Measurements from ENCODE around the gene TMEM161A. TPM values are rescaled to one million over a fixed set of nuclear protein-coding genes. Genes with fewer than 3 reads are reported as not detected.

Gene TMEM161A
- total and polyA plus RNA-seq, 2 donors, result 13.6 to 33.0 TPM

DNA sequence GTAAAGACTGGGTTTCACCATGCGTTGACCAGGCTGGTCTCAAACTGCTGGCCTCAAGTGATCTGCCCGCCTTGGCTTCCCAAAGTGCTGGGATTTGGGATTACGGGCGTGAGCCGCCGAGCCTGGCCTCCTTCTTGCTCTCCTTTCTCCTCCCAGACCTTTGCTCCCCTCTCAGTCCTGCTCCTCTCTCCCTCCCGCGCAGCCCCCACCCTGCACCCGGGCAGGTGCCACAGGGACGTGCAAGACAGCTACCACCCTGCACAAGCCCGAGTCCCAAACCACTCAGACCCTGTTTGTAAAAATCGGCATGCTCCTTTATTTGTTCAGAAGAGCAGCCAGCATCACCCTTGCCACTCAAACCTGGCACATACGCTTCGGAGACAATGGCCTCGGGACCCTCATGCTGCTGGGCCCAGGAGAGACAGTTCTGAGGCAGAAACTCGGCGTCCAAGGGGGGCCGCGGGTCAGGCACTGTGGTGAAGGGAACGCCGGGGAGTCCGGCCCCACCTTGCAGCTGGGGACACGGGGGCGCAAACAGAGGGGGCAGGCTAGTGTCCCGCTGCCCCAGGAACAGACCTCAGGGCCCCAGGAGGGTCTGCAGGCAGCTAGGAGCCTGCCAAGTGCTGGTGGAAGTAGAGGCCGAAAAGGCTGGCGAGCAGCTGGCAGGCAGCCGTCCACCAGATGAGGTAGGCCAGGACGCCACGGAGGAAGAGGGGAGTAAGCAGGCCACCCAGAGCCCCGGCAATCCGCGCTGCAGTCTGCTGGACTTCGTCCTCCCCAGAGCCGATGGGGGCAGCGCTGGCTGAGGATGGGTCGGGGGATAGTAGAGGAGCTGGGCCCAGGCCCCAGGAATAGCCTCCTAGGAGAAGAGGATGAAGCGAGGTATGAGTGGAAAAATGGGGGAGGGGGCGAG, 18.7 kb downstream of the TMEM161A start:
- peaks cover 1 to 4% of the 10 kb centered on the region in 2 donors for H3K9me3 ChIP-seq (ENCODE audit: control insufficient read depth in 2 of 2, insufficient read depth in 1 of 2, low read length in 1 of 2)
- peaks cover 8 to 27% of the 10 kb centered on the region in 2 donors for H3K36me3 ChIP-seq (ENCODE audit: control insufficient read depth in 2 of 2, insufficient read depth in 2 of 2, low read length in 1 of 2)
- H3K4me3 ChIP-seq (ENCODE audit: low read length in 2 of 2), result no peak overlapping the region
- WGBS, result 97% methylated on average over 39 of the region's 39 CpGs
- no peak overlapping the region for H3K27ac ChIP-seq (ENCODE audit: low read depth in 1 of 2, low read length in 1 of 2)
- no peak for DNase-seq (ENCODE audit: low read depth in 6 of 9, low spot score in 9 of 9)
- no peaks in the 10 kb centered on the region for H3K4me1 ChIP-seq (ENCODE audit: control insufficient read depth in 2 of 2, insufficient read depth in 2 of 2, low read length in 2 of 2)
- no peaks in the 10 kb centered on the region for H3K27me3 ChIP-seq (ENCODE audit: control insufficient read depth in 2 of 2, insufficient read depth in 1 of 2, low read length in 1 of 2)

DNA sequence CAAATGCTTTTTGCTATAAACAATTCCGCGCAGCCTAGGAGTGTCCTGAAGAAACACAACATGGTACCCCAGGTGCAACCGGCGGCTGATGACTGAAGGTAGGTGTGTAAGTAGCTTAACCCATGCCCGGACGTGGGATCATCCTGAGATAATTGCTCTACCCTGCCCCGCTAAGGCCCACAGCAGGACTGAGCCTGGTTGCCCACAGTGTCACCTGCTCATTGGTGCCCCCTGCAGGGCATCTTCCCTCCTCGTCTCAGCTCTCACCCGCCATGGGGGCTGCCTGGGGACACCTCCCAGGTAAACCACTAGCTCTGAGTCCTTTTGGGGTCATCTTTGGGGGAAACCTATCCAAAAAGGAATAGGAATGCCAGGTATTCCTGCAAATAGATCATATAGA, 22.3 kb downstream of the TMEM161A start:
- no peak overlapping the region for H3K4me3 ChIP-seq (ENCODE audit: low read length in 2 of 2)
- DNase-seq (ENCODE audit: low read depth in 6 of 9, low spot score in 9 of 9), result no peak
- peaks cover 0 to under 1% of the 10 kb centered on the region in 2 donors for H3K27me3 ChIP-seq (ENCODE audit: control insufficient read depth in 2 of 2, insufficient read depth in 1 of 2, low read length in 1 of 2)
- H3K4me1 ChIP-seq (ENCODE audit: control insufficient read depth in 2 of 2, insufficient read depth in 2 of 2, low read length in 2 of 2), result no peaks in the 10 kb centered on the region
- peaks cover 0 to 1% of the 10 kb centered on the region in 2 donors for H3K9me3 ChIP-seq (ENCODE audit: control insufficient read depth in 2 of 2, insufficient read depth in 1 of 2, low read length in 1 of 2)
- H3K36me3 ChIP-seq (ENCODE audit: control insufficient read depth in 2 of 2, insufficient read depth in 2 of 2, low read length in 1 of 2), result peaks cover 8 to 28% of the 10 kb centered on the region in 2 donors
- no peak overlapping the region for H3K27ac ChIP-seq (ENCODE audit: low read depth in 1 of 2, low read length in 1 of 2)
- WGBS, result 91% methylated on average over 9 of the region's 9 CpGs

- Histone ChIP-seq H3K4me1 (ENCODE audit: control insufficient read depth in 2 of 2, insufficient read depth in 2 of 2, low read length in 2 of 2) (peaks cover 2 to 6% of the 10 kb centered on the region in 2 donors), H3K36me3 (ENCODE audit: control insufficient read depth in 2 of 2, insufficient read depth in 2 of 2, low read length in 1 of 2) (peaks cover 0 to 7% of the 10 kb centered on the region in 2 donors), H3K4me3 (ENCODE audit: low read length in 2 of 2) (no peak overlapping the region), H3K9me3 (ENCODE audit: control insufficient read depth in 2 of 2, insufficient read depth in 1 of 2, low read length in 1 of 2) (no peaks in the 10 kb centered on the region), H3K27ac (ENCODE audit: low read depth in 1 of 2, low read length in 1 of 2) (no peak overlapping the region), H3K27me3 (ENCODE audit: control insufficient read depth in 2 of 2, insufficient read depth in 1 of 2, low read length in 1 of 2) (peaks cover 0 to 5% of the 10 kb centered on the region in 2 donors)
- DNase-seq (ENCODE audit: low read depth in 6 of 9, low spot score in 9 of 9), result no peak
- 72% methylated on average over 7 of the region's 7 CpGs for WGBS
Measured at GRCh38 chr19:19113040-19113626, 25.1 kb downstream of the TMEM161A start.

- Histone ChIP-seq H3K4me3 (ENCODE audit: low read length in 2 of 2) (no peak overlapping the region), H3K27ac (ENCODE audit: low read depth in 1 of 2, low read length in 1 of 2) (no peak overlapping the region), H3K9me3 (ENCODE audit: control insufficient read depth in 2 of 2, insufficient read depth in 1 of 2, low read length in 1 of 2) (no peaks in the 10 kb centered on the region), H3K36me3 (ENCODE audit: control insufficient read depth in 2 of 2, insufficient read depth in 2 of 2, low read length in 1 of 2) (peaks cover 4 to 12% of the 10 kb centered on the region in 2 donors), H3K27me3 (ENCODE audit: control insufficient read depth in 2 of 2, insufficient read depth in 1 of 2, low read length in 1 of 2) (peaks cover 0 to 5% of the 10 kb centered on the region in 2 donors), H3K4me1 (ENCODE audit: control insufficient read depth in 2 of 2, insufficient read depth in 2 of 2, low read length in 2 of 2) (peaks cover 2 to 6% of the 10 kb centered on the region in 2 donors)
- no peak for DNase-seq (ENCODE audit: low read depth in 6 of 9, low spot score in 9 of 9)
- 94% methylated on average over 9 of the region's 9 CpGs for WGBS
Measured at GRCh38 chr19:19111967-19112580, 26.2 kb downstream of the TMEM161A start.

DNA sequence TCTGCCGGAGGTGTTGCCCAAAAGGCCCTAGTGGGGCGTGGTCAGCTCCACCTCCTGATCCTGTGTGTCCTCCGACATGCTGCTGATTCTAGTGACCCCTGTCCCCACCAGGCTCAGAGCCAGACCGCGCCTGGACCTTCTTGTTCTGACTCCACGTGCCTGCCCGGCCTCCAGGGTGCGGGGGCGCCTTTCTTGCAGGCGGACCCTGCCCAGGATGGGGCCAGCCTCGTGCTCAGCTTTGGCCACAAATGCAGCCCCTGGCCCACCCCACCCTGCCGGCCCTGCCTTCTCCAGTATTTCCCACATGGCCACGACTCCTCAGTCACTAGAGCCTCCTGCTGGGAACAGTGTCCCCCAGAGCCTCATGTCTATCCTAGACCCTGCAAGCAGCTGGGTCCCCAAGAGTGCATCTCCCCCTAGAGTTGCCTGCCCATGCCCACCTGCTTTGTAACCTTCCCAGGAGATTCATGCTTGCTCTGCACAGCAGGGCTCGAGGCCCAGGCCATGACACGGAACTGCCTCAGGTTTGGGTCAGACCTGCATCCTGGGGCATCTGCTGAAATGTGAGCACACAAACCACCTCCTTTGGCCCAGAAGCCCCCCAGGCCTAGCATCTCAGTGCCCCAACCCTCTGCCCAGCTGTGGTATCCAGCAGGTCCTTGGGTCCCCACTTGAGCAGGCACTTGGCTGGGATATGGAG, 27.0 kb downstream of the TMEM161A start:
- H3K27ac ChIP-seq (ENCODE audit: low read depth in 1 of 2, low read length in 1 of 2), result no peak overlapping the region
- DNase-seq (ENCODE audit: low read depth in 6 of 9, low spot score in 9 of 9), result no peak
- no peak overlapping the region for H3K4me3 ChIP-seq (ENCODE audit: low read length in 2 of 2)
- peaks cover 0 to 5% of the 10 kb centered on the region in 2 donors for H3K27me3 ChIP-seq (ENCODE audit: control insufficient read depth in 2 of 2, insufficient read depth in 1 of 2, low read length in 1 of 2)
- peaks cover 4 to 13% of the 10 kb centered on the region in 2 donors for H3K36me3 ChIP-seq (ENCODE audit: control insufficient read depth in 2 of 2, insufficient read depth in 2 of 2, low read length in 1 of 2)
- WGBS, result 90% methylated on average over 15 of the region's 15 CpGs
- H3K4me1 ChIP-seq (ENCODE audit: control insufficient read depth in 2 of 2, insufficient read depth in 2 of 2, low read length in 2 of 2), result peaks cover 2 to 6% of the 10 kb centered on the region in 2 donors
- no peaks in the 10 kb centered on the region for H3K9me3 ChIP-seq (ENCODE audit: control insufficient read depth in 2 of 2, insufficient read depth in 1 of 2, low read length in 1 of 2)

- Histone ChIP-seq H3K27me3 (ENCODE audit: control insufficient read depth in 2 of 2, insufficient read depth in 1 of 2, low read length in 1 of 2) (peaks cover 0 to 5% of the 10 kb centered on the region in 2 donors), H3K27ac (ENCODE audit: low read depth in 1 of 2, low read length in 1 of 2) (no peak overlapping the region), H3K4me1 (ENCODE audit: control insufficient read depth in 2 of 2, insufficient read depth in 2 of 2, low read length in 2 of 2) (peaks cover 2 to 13% of the 10 kb centered on the region in 2 donors), H3K4me3 (ENCODE audit: low read length in 2 of 2) (peak overlapping the region in 1 of 2 donors; percentile 3), H3K9me3 (ENCODE audit: control insufficient read depth in 2 of 2, insufficient read depth in 1 of 2, low read length in 1 of 2) (no peaks in the 10 kb centered on the region), H3K36me3 (ENCODE audit: control insufficient read depth in 2 of 2, insufficient read depth in 2 of 2, low read length in 1 of 2) (peaks cover 4 to 16% of the 10 kb centered on the region in 2 donors)
- WGBS, result 29% methylated on average over 66 of the region's 66 CpGs
- peak in 4 of 9 donors; percentile 29 to 67 (median 54) for DNase-seq (ENCODE audit: low read depth in 6 of 9, low spot score in 9 of 9)
Measured at GRCh38 chr19:19110410-19111135, 27.7 kb downstream of the TMEM161A start.

DNA sequence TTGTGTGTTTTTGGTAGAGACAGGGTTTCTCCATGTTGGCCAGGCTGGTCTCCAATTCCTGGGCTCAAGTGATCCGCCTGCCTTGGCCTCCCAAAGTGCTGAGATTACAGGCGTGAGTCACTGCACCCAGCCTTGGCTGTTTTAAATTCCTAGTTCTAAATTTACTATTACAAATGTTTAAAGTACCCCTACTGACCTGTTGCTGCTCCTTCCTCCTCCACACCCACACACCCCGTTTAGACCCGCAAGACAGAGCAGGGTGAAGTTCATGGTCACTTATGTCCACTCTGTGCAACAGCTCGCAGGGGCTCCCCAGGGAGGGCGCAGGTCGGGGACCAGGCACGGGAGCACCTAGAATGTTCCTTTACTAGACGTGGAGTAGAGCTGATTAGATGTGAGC, 28.7 kb downstream of the TMEM161A start:
- Histone ChIP-seq H3K4me3 (ENCODE audit: low read length in 2 of 2) (no peak overlapping the region), H3K4me1 (ENCODE audit: control insufficient read depth in 2 of 2, insufficient read depth in 2 of 2, low read length in 2 of 2) (peaks cover 2 to 13% of the 10 kb centered on the region in 2 donors), H3K27ac (ENCODE audit: low read depth in 1 of 2, low read length in 1 of 2) (no peak overlapping the region), H3K27me3 (ENCODE audit: control insufficient read depth in 2 of 2, insufficient read depth in 1 of 2, low read length in 1 of 2) (peaks cover 0 to 5% of the 10 kb centered on the region in 2 donors), H3K9me3 (ENCODE audit: control insufficient read depth in 2 of 2, insufficient read depth in 1 of 2, low read length in 1 of 2) (no peaks in the 10 kb centered on the region), H3K36me3 (ENCODE audit: control insufficient read depth in 2 of 2, insufficient read depth in 2 of 2, low read length in 1 of 2) (peaks cover 4 to 16% of the 10 kb centered on the region in 2 donors)
- no peak for DNase-seq (ENCODE audit: low read depth in 6 of 9, low spot score in 9 of 9)
- 96% methylated on average over 9 of the region's 9 CpGs for WGBS

- no peak overlapping the region for H3K27ac ChIP-seq (ENCODE audit: low read depth in 1 of 2, low read length in 1 of 2)
- H3K9me3 ChIP-seq (ENCODE audit: control insufficient read depth in 2 of 2, insufficient read depth in 1 of 2, low read length in 1 of 2), result no peaks in the 10 kb centered on the region
- DNase-seq (ENCODE audit: low read depth in 6 of 9, low spot score in 9 of 9), result no peak
- WGBS, result 96% methylated on average over 11 of the region's 11 CpGs
- H3K27me3 ChIP-seq (ENCODE audit: control insufficient read depth in 2 of 2, insufficient read depth in 1 of 2, low read length in 1 of 2), result peaks cover 0 to 5% of the 10 kb centered on the region in 2 donors
- no peak overlapping the region for H3K4me3 ChIP-seq (ENCODE audit: low read length in 2 of 2)
- peaks cover 4 to 16% of the 10 kb centered on the region in 2 donors for H3K36me3 ChIP-seq (ENCODE audit: control insufficient read depth in 2 of 2, insufficient read depth in 2 of 2, low read length in 1 of 2)
- peaks cover 2 to 13% of the 10 kb centered on the region in 2 donors for H3K4me1 ChIP-seq (ENCODE audit: control insufficient read depth in 2 of 2, insufficient read depth in 2 of 2, low read length in 2 of 2)
Measured at GRCh38 chr19:19107654-19108053, 30.6 kb downstream of the TMEM161A start.

Data from thymus (tissue), 11 donors.